ENCODE measurements around the gene CALU.

CALU gene

GRCh38 chr7:128763541-128763940, 24.4 kb downstream of the CALU start:
- no peak overlapping the region for H3K4me3 ChIP-seq (ENCODE audit: low read depth, low read length)
- in situ Hi-C loops (cut with HindIII; ENCODE audit: low sequenced_read_pairs): no loop called here
- TF ChIP-seq CTCF (IDR thresholded peaks at IDR 0.05; ENCODE audit: low read depth, low read length): no peak
- no peak for DNase-seq (ENCODE audit: low read depth, low spot score)

DNA sequence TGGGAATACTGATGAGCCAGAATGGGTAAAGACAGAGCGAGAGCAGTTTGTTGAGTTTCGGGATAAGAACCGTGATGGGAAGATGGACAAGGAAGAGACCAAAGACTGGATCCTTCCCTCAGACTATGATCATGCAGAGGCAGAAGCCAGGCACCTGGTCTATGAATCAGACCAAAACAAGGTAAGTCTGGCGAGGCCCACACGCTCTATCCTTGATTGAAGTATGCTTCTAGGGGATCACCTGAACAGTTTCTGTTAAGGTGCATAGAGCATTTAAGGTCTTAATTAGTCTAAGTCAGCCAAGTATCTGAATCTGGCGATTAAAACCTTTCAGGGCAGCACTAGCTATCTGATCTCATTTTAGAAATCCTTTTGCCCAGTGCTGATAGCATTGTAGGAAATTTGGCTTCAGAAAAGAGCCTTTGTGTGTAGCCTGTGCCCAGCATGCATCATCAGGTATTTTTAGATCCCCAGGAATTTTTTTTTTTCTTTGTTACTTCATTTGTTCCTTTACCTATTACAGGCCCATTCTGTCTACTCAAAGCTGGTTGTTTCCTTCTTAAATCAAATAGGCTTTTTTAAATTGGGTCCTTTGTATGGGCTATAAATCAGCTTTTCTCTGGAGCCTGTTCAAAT, 28.4 kb downstream of the CALU start:
- no peak overlapping the region for H3K4me3 ChIP-seq (ENCODE audit: low read depth, low read length)
- DNase-seq (ENCODE audit: low read depth, low spot score): no peak
- in situ Hi-C loops (cut with HindIII; ENCODE audit: low sequenced_read_pairs): no loop called here
- TF ChIP-seq CTCF (IDR thresholded peaks at IDR 0.05; ENCODE audit: low read depth, low read length): no peak

- DNase-seq (ENCODE audit: low read depth, low spot score): no peak
- no peak overlapping the region for H3K4me3 ChIP-seq (ENCODE audit: low read depth, low read length)
- no peak for TF ChIP-seq CTCF (IDR thresholded peaks at IDR 0.05; ENCODE audit: low read depth, low read length)
- in situ Hi-C loops (cut with HindIII; ENCODE audit: low sequenced_read_pairs): no loop called here
Observed at GRCh38 chr7:128770233-128770632, 31.1 kb downstream of the CALU start.

DNA sequence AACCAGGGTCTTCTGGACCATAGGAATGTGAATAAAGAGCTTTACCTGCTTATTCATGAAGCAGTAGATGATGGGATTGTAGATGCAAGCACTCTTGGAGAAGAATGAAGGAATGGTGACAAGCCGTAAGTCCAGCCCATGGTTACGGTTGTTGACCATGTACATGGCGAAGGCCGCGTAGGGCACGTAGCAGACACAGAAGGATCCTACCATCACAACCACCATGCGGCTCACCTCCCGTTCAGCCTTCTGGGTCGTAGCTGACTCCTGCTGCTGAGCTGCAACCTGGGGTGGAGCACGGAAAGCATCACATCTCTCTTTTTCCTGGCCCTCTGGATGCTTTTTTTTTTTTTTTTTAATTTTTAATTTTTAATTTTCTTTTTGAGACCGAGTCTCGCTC, 34.4 kb downstream of the CALU start:
- no peak for DNase-seq (ENCODE audit: low read depth, low spot score)
- in situ Hi-C loops (cut with HindIII; ENCODE audit: low sequenced_read_pairs): no loop called here
- TF ChIP-seq CTCF (IDR thresholded peaks at IDR 0.05; ENCODE audit: low read depth, low read length): no peak
- H3K4me3 ChIP-seq (ENCODE audit: low read depth, low read length): no peak overlapping the region

DNA sequence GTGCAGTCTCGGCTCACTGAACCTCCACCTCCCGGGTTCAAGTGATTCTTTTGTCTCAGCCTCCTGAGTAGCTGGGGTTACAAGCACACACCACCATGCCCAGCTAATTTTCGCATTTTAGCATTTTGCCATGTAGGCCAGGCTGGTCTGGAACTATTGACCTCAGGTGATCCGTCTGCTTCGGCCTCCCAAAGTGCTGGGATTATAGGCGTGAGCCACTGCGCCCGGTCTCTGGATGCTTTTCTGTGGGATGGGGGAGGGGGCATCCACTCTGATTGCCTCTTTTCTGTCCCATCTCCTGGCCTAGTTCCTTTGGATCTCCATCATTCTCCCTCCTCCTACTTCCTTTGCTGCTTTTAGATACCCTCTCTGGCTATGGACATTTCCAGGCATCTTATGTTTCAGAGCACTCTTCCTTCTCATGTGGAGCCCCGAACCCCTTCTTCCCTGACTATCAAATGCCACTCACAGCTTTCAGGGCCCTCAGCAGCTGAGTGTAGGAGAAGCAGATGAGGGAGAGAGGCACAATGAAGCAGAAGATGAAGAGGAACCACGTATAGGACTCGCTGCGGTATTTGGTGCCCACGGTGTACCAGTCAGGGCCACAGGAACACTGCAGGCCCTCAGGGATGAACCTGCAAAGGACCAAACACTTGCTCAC, 35.0 kb downstream of the CALU start:
- in situ Hi-C loops (cut with HindIII; ENCODE audit: low sequenced_read_pairs): no loop called here
- no peak for DNase-seq (ENCODE audit: low read depth, low spot score)
- no peak for TF ChIP-seq CTCF (IDR thresholded peaks at IDR 0.05; ENCODE audit: low read depth, low read length)
- H3K4me3 ChIP-seq (ENCODE audit: low read depth, low read length): no peak overlapping the region

GRCh38 chr7:128774921-128775320, 35.8 kb downstream of the CALU start:
- TF ChIP-seq CTCF (IDR thresholded peaks at IDR 0.05; ENCODE audit: low read depth, low read length): no peak

More at GRCh38 chr7:128774921-128775320, 35.8 kb downstream of the CALU start:
- in situ Hi-C loops (cut with HindIII; ENCODE audit: low sequenced_read_pairs): no loop called here
- H3K4me3 ChIP-seq (ENCODE audit: low read depth, low read length): no peak overlapping the region
- DNase-seq (ENCODE audit: low read depth, low spot score): no peak
